HG03064 (cell line): ENCODE results near the gene FTCDNL1.

ENCODE experiments used
- ATAC-seq: cut with Tn5 transposase; IDR thresholded peaks from one replicate; pipeline ENCODE4 v1.9.1; 2021; ENCODE audit warnings: low read depth; ENCODE audit not compliant: unreplicated experiment

Gene FTCDNL1

DNA sequence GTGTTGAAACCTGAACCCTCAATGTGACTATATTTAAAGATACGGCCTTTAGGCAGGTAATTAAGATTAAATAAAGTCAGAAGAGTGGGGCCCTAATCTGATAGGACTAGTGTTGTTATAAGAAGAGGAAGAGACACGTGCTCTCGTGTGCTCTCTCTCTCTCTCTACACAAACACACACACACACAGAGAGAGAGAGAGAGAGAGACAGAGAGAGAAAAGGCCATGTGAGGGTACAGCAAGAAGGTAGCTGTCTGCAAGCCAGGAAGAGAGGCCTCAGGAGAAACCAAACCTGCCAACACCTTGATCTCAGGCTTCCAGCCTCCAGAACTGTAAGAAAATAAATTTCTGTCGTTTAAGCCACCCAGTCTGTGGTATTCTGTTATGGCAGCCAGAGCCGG, 106.7 kb downstream of the FTCDNL1 start:
- ATAC-seq = no peak

DNA sequence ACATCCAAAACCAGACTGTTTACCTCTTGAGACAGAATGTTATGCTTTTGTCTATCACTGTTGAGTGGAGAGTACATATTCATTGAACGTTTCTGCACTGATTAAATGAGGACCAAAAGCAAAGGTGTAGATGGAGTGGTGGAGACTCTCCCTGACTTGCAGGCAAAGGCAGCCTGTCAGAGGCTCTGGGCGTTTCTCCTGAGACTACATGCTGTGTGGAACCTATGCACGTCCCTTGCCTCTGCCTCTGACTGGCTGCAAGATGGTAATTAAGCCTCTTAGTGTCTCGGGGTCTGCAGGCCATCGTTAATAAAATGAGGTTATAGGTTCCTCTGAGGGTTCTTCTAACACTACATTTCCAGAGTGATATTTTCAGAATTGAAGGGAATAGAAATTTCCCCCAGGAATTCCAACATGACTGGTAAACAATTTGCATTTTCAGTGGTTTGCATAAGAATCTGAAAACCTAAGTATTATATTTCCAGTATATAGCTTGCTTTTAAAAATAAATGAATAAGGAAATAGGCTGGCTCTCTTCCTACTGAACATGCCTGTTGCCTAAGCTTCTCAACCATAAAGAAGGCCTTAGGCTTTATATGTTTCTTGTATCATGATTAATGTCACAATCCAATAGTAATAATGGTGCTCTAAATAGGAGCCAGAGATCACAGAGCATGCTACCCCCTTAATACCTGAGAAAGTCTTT, 107.4 kb downstream of the FTCDNL1 start:
- no peak for ATAC-seq

DNA sequence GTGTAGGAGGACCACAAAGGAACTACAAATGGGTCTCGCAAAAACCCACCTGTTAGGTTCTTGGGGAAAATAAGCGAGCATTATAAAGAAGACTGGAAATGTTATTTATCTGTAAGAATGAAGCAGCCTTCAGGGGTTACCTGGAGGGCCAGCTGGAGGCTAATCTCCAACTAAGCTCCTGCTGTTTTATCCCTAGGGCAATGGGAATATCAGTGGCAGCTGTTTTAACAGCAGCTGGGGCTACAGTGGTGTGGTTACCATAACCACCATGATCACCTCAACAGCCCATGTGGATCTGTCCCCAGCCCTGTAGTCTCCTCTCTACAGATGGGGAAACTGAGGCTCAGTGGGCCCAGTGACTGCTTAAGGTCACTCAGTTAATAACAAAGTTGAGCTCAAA, 108.1 kb downstream of the FTCDNL1 start:
- ATAC-seq = no peak

DNA sequence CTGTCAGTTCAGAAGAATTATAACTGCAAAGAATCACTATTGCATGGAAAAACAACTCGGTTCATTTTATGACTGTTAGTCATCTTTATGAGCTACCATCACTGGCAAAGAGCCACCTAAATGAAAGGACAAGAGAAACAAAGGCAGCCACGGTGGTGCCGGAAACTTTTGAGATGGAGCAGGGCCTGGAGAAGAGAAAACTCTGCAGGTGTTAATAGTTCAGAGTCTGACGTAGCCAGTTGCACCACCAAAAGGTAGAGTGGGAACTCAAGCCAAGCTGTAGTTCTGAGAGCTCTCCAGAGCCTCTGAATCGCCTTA, 110.9 kb downstream of the FTCDNL1 start:
- no peak for ATAC-seq

DNA sequence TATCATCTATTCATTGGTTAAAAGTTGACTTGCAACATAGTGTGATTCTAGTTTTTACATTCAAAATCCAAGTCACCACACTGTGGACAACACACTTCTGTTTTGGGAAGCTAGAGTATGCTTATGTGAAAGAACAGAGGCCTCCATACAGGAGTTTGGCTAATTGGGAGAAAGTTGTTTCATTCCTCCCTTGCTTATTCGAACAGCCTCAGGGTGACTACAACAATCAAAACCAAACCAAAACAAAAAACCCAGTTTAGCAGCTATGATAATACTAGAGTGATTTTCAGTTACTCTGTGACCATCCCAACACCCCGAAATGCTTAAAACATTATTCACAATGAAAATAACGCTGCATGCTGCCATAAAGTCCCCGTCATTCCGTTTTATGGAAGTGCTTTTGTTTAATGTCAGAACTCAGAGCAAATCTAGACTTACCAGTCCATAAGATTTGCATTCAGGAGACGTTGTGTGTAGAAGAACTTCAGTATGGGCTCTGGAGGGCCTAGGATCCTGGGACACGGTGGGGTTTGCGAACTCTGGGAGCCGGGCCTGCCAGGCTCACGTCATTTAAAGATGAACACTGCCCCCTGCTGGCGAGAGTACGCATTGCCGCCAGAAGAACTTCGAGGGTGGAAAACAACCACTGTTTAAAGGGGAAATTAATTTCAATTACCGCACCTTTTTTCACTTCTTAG, 111.4 kb downstream of the FTCDNL1 start:
- no peak for ATAC-seq

DNA sequence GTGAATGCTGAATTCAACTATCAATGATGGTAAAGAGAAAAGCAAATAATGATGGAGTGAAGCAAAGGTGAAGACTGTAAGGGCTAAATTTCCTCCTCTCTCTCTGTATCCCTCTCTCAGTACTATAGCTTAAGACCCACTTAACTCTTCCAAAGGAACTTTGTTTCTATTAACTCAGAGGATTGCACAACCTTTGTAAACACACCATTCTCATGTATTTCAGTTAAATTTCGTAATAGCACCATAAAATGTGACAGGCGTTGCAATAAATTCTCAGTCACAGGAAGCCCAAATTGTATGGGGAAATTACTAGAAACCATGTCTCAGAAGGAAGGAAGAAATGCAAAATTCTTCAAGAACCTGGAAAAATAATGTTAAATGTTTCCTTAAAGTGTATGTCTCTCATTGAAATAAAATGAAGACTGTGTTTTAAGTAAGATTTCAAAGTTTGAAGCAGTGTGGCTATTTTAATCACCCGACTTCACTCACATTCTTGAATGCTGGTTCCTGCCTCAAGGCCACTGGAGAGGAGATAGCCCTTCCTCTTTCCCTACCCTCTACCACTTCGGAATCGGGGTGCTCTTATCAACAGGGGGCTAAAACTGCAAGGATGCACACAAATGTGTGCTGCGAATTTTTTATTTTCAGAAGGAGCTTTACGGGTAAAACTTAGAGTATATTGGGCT, 112.1 kb downstream of the FTCDNL1 start:
- ATAC-seq = no peak

DNA sequence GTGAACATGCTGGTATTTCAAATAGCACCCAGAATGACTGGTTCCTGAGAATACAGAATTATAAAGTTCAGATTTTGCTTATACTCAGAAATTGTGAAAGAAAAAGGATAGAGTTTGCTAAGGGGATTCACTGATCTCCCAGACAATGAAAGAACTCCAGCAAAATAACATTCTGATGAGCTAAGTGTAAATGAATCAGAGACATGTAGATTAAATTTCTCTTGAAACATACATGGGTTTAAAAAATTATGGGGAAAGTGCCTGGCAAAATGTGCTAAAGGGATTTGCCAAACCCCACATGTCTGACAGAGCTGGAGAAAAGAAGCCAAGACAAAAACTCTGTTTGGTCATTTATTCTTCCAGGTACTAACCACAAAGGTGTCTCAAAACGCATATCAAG, 116.3 kb downstream of the FTCDNL1 start:
- ATAC-seq = no peak

DNA sequence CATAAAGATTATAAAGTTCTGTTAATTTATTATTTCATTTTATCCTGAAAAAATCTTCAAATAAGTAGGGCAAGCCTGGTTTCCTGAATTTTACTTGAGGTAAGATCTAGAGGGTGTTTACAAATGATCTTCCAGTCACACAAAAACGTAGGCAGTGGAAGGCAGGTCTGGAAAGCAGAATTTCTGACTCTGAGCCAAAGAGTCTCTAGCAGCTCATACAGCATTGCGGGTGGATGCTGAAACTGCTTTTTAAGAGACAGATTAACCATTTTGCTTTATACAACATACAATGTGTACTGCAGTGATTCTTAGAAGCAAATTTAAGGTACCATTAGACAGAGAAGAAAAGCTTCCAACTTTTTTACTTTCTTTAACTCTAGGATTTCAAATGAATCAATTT, 117.0 kb downstream of the FTCDNL1 start:
- ATAC-seq = no peak

DNA sequence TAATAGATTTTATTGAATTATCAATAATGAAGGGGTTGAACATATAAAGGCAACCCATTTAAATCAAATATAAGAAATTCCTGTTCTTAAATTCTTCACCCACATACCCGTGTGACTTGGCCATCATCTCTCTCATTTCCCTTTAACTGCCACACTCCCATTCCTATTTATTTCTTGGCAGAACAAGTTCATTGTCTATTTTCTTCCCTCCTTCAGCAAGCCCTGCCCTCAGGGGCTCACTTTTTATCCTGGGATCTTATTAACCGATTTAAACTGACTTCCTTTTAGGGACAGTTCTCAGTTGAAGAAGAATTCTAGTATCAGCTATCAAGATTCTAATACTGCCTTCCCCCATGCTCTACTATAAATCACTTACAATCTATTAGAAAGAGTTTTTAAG, 123.2 kb downstream of the FTCDNL1 start:
- ATAC-seq = no peak

DNA sequence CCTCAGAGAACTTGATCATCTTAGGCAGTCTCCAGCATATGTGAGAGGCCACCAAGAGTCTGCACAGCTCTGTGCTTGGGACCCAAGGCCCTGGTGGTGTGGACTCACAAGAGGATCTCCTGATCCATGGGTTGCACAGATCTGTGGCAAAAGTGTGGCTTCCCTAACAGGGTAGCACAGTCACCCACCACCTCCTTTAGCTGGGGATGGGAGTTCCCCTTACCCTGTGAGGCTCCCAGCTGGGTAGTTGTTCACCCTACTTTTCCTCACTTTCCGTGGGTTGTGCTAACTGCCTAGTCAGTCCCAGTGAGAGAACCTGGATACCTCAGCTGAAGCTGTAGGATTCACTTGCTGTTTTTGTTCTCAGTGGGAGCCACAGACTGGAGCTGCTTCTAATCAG, 123.7 kb downstream of the FTCDNL1 start:
- no peak for ATAC-seq

DNA sequence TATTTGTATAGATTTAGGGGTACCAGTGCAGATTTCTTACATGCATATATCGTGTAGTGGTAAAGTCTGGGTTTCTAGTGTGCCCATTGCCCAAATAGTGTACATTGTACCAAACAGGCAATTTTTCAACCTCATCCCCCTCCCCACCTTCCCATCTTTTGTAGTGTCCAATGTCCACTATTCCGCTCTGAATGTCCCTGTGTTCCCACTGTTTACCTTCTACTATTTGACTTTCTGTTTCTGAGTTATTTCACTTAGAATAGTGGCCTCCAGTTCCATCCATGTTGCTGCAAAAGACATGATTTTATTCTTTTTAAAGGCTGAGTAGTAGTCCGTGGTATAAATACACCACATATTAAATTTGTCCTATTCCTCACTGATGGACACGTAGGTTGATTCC, 132.9 kb downstream of the FTCDNL1 start:
- no peak for ATAC-seq

DNA sequence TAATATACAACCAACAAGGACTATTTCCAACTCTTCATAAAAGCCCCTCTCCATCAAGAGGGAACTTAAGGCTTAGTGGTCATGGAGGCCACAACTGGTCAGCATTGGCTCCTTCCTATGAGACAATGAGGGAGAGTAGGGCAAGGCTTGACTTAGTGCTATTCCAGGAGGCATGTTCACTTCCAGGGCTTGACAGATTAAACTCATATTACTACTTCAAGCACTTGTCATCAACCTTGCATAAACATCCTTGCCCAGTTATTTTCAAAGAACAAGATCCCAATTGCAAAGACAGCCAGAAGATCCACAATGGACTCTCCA, 133.4 kb downstream of the FTCDNL1 start:
- no peak for ATAC-seq

DNA sequence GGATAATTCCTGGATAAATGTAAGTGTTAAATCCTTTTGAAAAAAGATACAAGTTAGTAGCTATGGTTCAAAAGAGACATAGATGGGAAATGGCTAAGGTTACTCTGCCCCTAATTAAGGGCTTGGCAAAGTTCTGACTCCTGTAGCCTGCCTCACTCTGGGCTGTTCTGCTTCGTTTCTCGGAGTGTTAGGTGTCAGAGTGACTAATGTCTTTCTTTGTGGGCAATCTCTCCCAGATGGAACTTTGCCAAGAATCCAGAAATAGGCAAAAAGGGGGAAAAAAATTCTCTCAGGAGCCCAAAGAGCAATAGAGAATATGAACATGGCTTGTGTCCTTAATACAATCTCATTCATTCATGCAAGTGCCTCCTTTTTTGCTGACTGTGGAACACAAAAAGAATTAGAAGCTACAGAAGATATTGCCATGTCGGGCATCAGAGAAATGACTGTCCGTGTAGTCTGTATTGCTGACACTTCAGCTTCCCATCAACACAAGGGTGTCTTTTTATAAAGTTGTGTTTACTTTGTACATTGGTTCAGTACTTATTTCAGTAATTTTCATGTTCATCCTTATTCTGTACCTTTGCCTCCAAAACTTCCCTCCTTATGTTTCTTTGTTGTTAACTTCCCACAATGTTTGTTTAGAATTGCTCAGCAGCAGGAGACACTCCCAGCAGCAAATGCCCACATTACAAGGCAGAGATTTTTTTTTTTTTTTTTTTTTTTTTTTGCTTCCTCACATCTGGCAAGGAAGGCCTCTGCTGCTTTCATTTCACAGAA, 134.0 kb downstream of the FTCDNL1 start:
- no peak for ATAC-seq

DNA sequence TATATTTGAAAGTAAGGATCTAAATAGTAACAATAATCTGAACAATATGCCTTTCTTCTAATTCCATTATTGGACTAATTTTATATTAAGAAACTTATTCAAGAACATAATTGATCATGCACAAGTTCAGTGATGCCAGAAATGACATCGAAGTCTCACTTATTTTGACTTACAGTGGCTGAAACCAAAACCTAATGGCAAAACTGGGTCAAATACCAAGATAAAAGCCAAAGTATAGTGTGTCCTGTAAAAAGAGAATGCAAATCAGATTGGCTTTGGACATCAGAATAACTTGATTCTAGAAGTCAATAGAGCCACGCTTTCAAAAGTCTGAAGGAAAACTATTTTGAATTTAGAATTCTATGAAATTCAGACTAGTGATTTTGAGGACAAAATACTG, 137.2 kb downstream of the FTCDNL1 start:
- ATAC-seq = no peak

DNA sequence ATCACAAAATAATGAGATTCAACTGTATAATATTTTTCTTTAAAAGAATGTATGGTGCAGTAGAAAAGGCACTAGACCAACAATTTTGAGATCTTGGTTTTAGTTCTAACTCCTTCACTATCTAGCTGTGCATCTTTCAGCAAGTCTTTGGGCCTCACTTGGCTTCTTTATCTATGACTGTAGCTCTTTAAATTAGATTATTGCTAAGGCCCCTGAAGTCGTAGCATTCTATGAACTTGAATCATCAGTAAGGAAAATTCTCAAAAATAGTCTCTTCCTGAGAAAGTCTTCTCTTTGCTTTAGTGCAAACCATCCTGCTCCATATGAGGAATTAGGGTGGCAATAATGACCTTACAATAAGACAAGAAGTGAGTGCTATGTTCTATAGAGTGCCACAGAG, 140.4 kb downstream of the FTCDNL1 start:
- no peak for ATAC-seq
